Ishikawa (cell line): ENCODE measurements around the gene MT1B.

Experiments used
- CEBPB ChIP-seq: IDR thresholded peaks from 2 replicates; pipeline ENCODE4 v1.6.1; 2012
- CREB1 ChIP-seq: IDR thresholded peaks from 2 replicates; pipeline ENCODE4 v1.6.1; 2012; ENCODE audit warnings: low read depth
- EGR1 ChIP-seq: IDR thresholded peaks from 2 replicates; pipeline ENCODE4 v1.6.1; 2012
- EP300 ChIP-seq: IDR thresholded peaks from 2 replicates; pipeline ENCODE4 v1.6.1; 2012; ENCODE audit warnings: borderline replicate concordance
- FOXM1 ChIP-seq: IDR thresholded peaks from 2 replicates; pipeline ENCODE4 v1.6.1; 2012; ENCODE audit warnings: low read depth, borderline replicate concordance
- MAX ChIP-seq: IDR thresholded peaks from 2 replicates; pipeline ENCODE4 v1.6.1; 2012
- NFIC ChIP-seq: IDR thresholded peaks from 2 replicates; pipeline ENCODE4 v1.6.1; 2012
- RAD21 ChIP-seq: IDR thresholded peaks from 2 replicates; pipeline ENCODE4 v1.6.1; 2012; ENCODE audit warnings: low read depth
- REST ChIP-seq: IDR thresholded peaks from 2 replicates; pipeline ENCODE4 v1.6.1; 2012; ENCODE audit warnings: low read depth, mild to moderate bottlenecking
- TCF12 ChIP-seq: IDR thresholded peaks from 2 replicates; pipeline ENCODE4 v1.6.1; 2012; ENCODE audit warnings: low read depth
- YY1 ChIP-seq: IDR thresholded peaks from 2 replicates; pipeline ENCODE4 v1.6.1; 2012; ENCODE audit warnings: low read depth
- ZBTB7A ChIP-seq: IDR thresholded peaks from 2 replicates; pipeline ENCODE4 v1.6.1; 2012; ENCODE audit warnings: low read depth

- TF ChIP-seq RAD21 (no peak), CEBPB (no peak), MAX (no peak), NFIC (no peak), REST (no peak), EP300 (no peak), CREB1 (no peak), ZBTB7A (no peak), YY1 (no peak), TCF12 (no peak), FOXM1 (no peak), EGR1 (no peak)
Measured at GRCh38 chr16:56697456-56698155, 45.9 kb downstream of the MT1B start.
